Measurements from ENCODE around the gene PHF20.

DNA sequence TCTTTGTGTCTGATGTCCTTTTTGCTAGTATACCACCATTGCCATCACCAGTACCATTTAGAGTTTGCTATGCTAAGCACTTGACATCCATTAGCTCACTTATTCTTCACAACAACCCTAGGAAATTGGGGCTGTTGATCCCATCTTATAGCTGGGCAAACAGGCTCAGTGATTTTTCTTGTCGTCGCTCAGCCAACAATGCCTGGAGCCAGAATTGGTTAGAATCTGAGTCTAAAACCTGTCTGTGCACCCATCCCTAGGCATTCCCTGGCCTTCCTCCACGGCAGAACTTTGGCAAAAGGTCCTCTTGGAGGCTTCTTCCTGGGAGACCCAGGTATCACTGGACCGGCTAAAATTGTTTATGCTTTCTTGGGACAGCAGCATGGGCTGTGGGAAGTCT is 20.9 kb downstream of the PHF20 start:
- TF ChIP-seq CTCF (conservative IDR thresholded peaks at IDR 0.05) (no peak), ZFX (IDR thresholded peaks at IDR 0.05) (no peak)

Data from C4-2B (cell line).